H9 (cell line): ENCODE measurements around the gene TH. TPM values are rescaled to one million over a fixed set of nuclear protein-coding genes. Genes with fewer than 3 reads are reported as not detected.

Source experiments
- DNase-seq: peaks from one replicate; pipeline ENCODE4 v3.0.0-alpha.2; 2017
- H2AFZ ChIP-seq: one replicate; pipeline ENCODE4 v1.6.1; 2013; ENCODE audit warnings: mild to moderate bottlenecking, low read length, control low read depth, moderate library complexity
- H2AK5ac ChIP-seq: 2 replicates; pipeline ENCODE4 v1.6.1; 2013; ENCODE audit warnings: low read length, control low read depth, mixed read lengths; ENCODE audit not compliant: insufficient read length
- H2BK120ac ChIP-seq: one replicate; pipeline ENCODE4 v1.6.1; 2013; ENCODE audit warnings: low read depth, mild to moderate bottlenecking, low read length, control low read depth, inconsistent platforms; ENCODE audit not compliant: poor library complexity, severe bottlenecking
- H2BK12ac ChIP-seq: 2 replicates; pipeline ENCODE4 v1.6.1; 2013; ENCODE audit warnings: low read length, control low read depth, mixed read lengths, low read depth; ENCODE audit not compliant: insufficient read length
- H2BK15ac ChIP-seq: 2 replicates; pipeline ENCODE4 v1.6.1; 2013; ENCODE audit warnings: low read depth, low read length, control low read depth
- H2BK20ac ChIP-seq: one replicate; pipeline ENCODE4 v1.6.1; 2013; ENCODE audit warnings: low read depth, mild to moderate bottlenecking, low read length, control low read depth, inconsistent platforms; ENCODE audit not compliant: poor library complexity, severe bottlenecking
- H2BK5ac ChIP-seq: 2 replicates; pipeline ENCODE4 v1.6.1; 2013; ENCODE audit warnings: low read length, control low read depth, mixed read lengths; ENCODE audit not compliant: insufficient read length
- H3K14ac ChIP-seq: 2 replicates; pipeline ENCODE4 v1.6.1; 2013; ENCODE audit warnings: low read length, control low read depth; ENCODE audit not compliant: insufficient read depth
- H3K18ac ChIP-seq: 2 replicates; pipeline ENCODE4 v1.6.1; 2013; ENCODE audit warnings: low read depth, mild to moderate bottlenecking, mixed read lengths, low read length, control low read depth; ENCODE audit not compliant: insufficient read length
- H3K23ac ChIP-seq: 2 replicates; pipeline ENCODE4 v1.6.1; 2013; ENCODE audit warnings: low read length, control low read depth, mixed read lengths, low read depth; ENCODE audit not compliant: insufficient read length
- H3K23me2 ChIP-seq: 2 replicates; pipeline ENCODE4 v1.6.1; 2013; ENCODE audit warnings: low read depth, mild to moderate bottlenecking, mixed read lengths, low read length, control low read depth; ENCODE audit not compliant: insufficient read length, poor library complexity, severe bottlenecking
- H3K27ac ChIP-seq: 2 replicates; pipeline ENCODE4 v1.5.1; 2013; ENCODE audit warnings: low read length, control low read depth, mixed read lengths, low read depth; ENCODE audit not compliant: insufficient read length
- H3K27me3 ChIP-seq: 2 replicates; pipeline ENCODE4 v1.6.1; 2013; ENCODE audit warnings: low read length, control low read depth, inconsistent platforms; ENCODE audit not compliant: insufficient read depth
- H3K4ac ChIP-seq: 2 replicates; pipeline ENCODE4 v1.6.1; 2013; ENCODE audit warnings: low read depth, mild to moderate bottlenecking, control low read depth, inconsistent platforms, low read length, moderate library complexity
- H3K4me1 ChIP-seq: 2 replicates; pipeline ENCODE4 v1.6.1; 2013; ENCODE audit warnings: low read length, control low read depth, inconsistent platforms; ENCODE audit not compliant: insufficient read depth
- H3K4me2 ChIP-seq: 2 replicates; pipeline ENCODE4 v1.6.1; 2013; ENCODE audit warnings: low read length, control low read depth, mixed read lengths; ENCODE audit not compliant: insufficient read length, insufficient read depth
- H3K56ac ChIP-seq: 2 replicates; pipeline ENCODE4 v1.6.1; 2013; ENCODE audit warnings: low read depth, mild to moderate bottlenecking, mixed read lengths, low read length, control low read depth; ENCODE audit not compliant: insufficient read length
- H3K79me1 ChIP-seq: 2 replicates; pipeline ENCODE4 v1.6.1; 2013; ENCODE audit warnings: low read depth, mild to moderate bottlenecking, moderate library complexity, low read length, control low read depth, inconsistent platforms; ENCODE audit not compliant: insufficient read depth, poor library complexity, severe bottlenecking
- H3K79me2 ChIP-seq: 2 replicates; pipeline ENCODE4 v1.6.1; 2013; ENCODE audit warnings: low read length, control low read depth, inconsistent platforms; ENCODE audit not compliant: insufficient read depth
- H3K9ac ChIP-seq: 2 replicates; pipeline ENCODE4 v1.6.1; 2013; ENCODE audit warnings: low read length, control low read depth, mixed read lengths; ENCODE audit not compliant: insufficient read length; ENCODE audit errors: extremely low read depth
- H3K9me3 ChIP-seq: one replicate; pipeline ENCODE4 v1.6.1; 2013; ENCODE audit warnings: low read depth, low read length, inconsistent platforms; ENCODE audit not compliant: control insufficient read depth
- H3T11ph ChIP-seq: one replicate; pipeline ENCODE4 v1.6.1; 2013; ENCODE audit warnings: mild to moderate bottlenecking, low read length, control low read depth, inconsistent platforms
- H4K20me1 ChIP-seq: one replicate; pipeline ENCODE4 v1.6.1; 2013; ENCODE audit not compliant: control insufficient read depth, insufficient read length, insufficient read depth
- H4K5ac ChIP-seq: 2 replicates; pipeline ENCODE4 v1.6.1; 2013; ENCODE audit warnings: low read depth, mild to moderate bottlenecking, mixed read lengths, low read length, control low read depth; ENCODE audit not compliant: insufficient read length
- H4K8ac ChIP-seq: replicated peaks from 2 replicates; pipeline ENCODE4 v1.6.1; 2013; ENCODE audit warnings: low read length, control low read depth, mixed read lengths, low read depth; ENCODE audit not compliant: insufficient read length
- H4K91ac ChIP-seq: 2 replicates; pipeline ENCODE4 v1.6.1; 2013; ENCODE audit warnings: low read depth, mild to moderate bottlenecking, moderate library complexity, mixed read lengths, low read length, control low read depth; ENCODE audit not compliant: insufficient read length
- H3K27ac Mint-ChIP-seq, 3 experiments: 2 replicates in 2 of 3; 3 replicates in 1 of 3; pipeline ENCODE4 v1.8.0; 2020 to 2021; ENCODE audit warnings: mixed read lengths in 3 of 3, mild to moderate bottlenecking in 1 of 3, moderate library complexity in 1 of 3
- H3K27me3 Mint-ChIP-seq: 2 replicates; pipeline ENCODE4 v1.8.0; 2021; ENCODE audit warnings: low read depth, mild to moderate bottlenecking, moderate library complexity, mixed read lengths
- H3K36me3 Mint-ChIP-seq, 3 experiments: 2 replicates in 2 of 3; 3 replicates in 1 of 3; pipeline ENCODE4 v1.8.0; 2020 to 2021; ENCODE audit warnings: low read depth in 3 of 3, mixed read lengths in 3 of 3; ENCODE audit not compliant: insufficient read depth in 1 of 3
- H3K4me1 Mint-ChIP-seq, 2 experiments: 2 replicates each; pipeline ENCODE4 v1.8.0; 2020; ENCODE audit warnings: mixed read lengths in 2 of 2
- H3K4me3 Mint-ChIP-seq, 2 experiments: 2 replicates in 1 of 2; 3 replicates in 1 of 2; pipeline ENCODE4 v1.8.0; 2020 to 2021; ENCODE audit warnings: mild to moderate bottlenecking in 2 of 2, mixed read lengths in 2 of 2, moderate library complexity in 1 of 2
- H3K9me3 Mint-ChIP-seq, 2 experiments: 2 replicates in 1 of 2; 3 replicates in 1 of 2; pipeline ENCODE4 v1.8.0; 2020; ENCODE audit warnings: mild to moderate bottlenecking in 2 of 2, mixed read lengths in 2 of 2, moderate library complexity in 1 of 2
- WGBS: extraction: QIAGEN DNeasy Blood & Tissue Kit; methylation state at CpG from one replicate; pipeline ENCODE4 v1.1.7; 2013; ENCODE audit warnings: missing lambda C conversion rate, low lambda C conversion rate, mixed read lengths; ENCODE audit not compliant: insufficient read length; ENCODE audit errors: extremely low coverage; 5-methylcytosine and 5-hydroxymethylcytosine counted together
- total RNA-seq: library from RNA; stranded (reverse); gene quantifications from 2 replicates; pipeline ENCODE4 v1.2.1, GENCODE V29; 2021
- TF ChIP-seq, protein P1 (sequence below): fragments of 200-600 bp; sonication (generic); conservative IDR thresholded peaks from 3 replicates; pipeline ENCODE4 v1.8.0; 2021; ENCODE audit warnings: antibody characterized with exemption, mild to moderate bottlenecking

TH gene
- total RNA-seq, 1 experiment from 2014 or later: not detected

GRCh38 chr11:2135648-2136201, 35.9 kb downstream of the TH start:
- Histone ChIP-seq H4K5ac (no peak overlapping the region), H3K18ac (no peak overlapping the region), H3K4me2 (no peak overlapping the region), H3K23me2 (peaks cover 14% of the 10 kb centered on the region), H3K79me1 (no peaks in the 10 kb centered on the region), H2AFZ (no peak overlapping the region), H3K27ac (no peak overlapping the region), H3K4me1 (no peaks in the 10 kb centered on the region), H2BK120ac (no peak overlapping the region), H3K23ac (no peak overlapping the region), H2BK5ac (no peak overlapping the region), H2BK12ac (no peak overlapping the region), H4K91ac (no peak overlapping the region), H3T11ph (no peak overlapping the region), H3K4ac (no peak overlapping the region), H3K14ac (no peak overlapping the region), H2AK5ac (no peak overlapping the region), H3K79me2 (no peaks in the 10 kb centered on the region), H3K56ac (no peak overlapping the region), H2BK15ac (no peak overlapping the region), H3K9ac (no peak overlapping the region), H4K8ac (no peak overlapping the region), H4K20me1 (no peaks in the 10 kb centered on the region), H3K27me3 (peaks cover 25% of the 10 kb centered on the region), H3K9me3 (no peaks in the 10 kb centered on the region), H2BK20ac (no peak overlapping the region)
- peaks cover 0 to 3% (median 3%) of the 10 kb centered on the region in 3 experiments; a peak in 1 of 7 replicates for H3K36me3 Mint-ChIP-seq
- peaks cover 4 to 9% of the 10 kb centered on the region in 2 experiments; a peak in 2 of 5 replicates for H3K9me3 Mint-ChIP-seq
- no peak for DNase-seq
- H3K27me3 Mint-ChIP-seq: peaks cover 90% of the 10 kb centered on the region
- TF ChIP-seq, protein P1, sequence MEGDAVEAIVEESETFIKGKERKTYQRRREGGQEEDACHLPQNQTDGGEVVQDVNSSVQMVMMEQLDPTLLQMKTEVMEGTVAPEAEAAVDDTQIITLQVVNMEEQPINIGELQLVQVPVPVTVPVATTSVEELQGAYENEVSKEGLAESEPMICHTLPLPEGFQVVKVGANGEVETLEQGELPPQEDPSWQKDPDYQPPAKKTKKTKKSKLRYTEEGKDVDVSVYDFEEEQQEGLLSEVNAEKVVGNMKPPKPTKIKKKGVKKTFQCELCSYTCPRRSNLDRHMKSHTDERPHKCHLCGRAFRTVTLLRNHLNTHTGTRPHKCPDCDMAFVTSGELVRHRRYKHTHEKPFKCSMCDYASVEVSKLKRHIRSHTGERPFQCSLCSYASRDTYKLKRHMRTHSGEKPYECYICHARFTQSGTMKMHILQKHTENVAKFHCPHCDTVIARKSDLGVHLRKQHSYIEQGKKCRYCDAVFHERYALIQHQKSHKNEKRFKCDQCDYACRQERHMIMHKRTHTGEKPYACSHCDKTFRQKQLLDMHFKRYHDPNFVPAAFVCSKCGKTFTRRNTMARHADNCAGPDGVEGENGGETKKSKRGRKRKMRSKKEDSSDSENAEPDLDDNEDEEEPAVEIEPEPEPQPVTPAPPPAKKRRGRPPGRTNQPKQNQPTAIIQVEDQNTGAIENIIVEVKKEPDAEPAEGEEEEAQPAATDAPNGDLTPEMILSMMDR: no peak
- no CpG with 5 or more reads among the region's 14 CpGs for WGBS
- peak overlapping the region in 1 of 2 experiments; percentile 67; a peak in 2 of 5 replicates for H3K4me3 Mint-ChIP-seq
- H3K4me1 Mint-ChIP-seq: peaks cover 9 to 37% of the 10 kb centered on the region in 2 experiments
- no peak overlapping the region for H3K27ac Mint-ChIP-seq
